SK-N-SH (cell line): ENCODE data around the gene FBXO40. TPM values are rescaled to one million over a fixed set of nuclear protein-coding genes. Genes with fewer than 3 reads are reported as not detected.

Source experiments
- CTCF ChIA-PET: fragments of 300-600, 350-600 bp; formaldehyde crosslinking; extraction: SDS; loops from one replicate; lab custom pipeline; 2021; lab: Yijun Ruan, JAX
- POLR2A ChIA-PET: fragments of 350-600 bp; sonication (Branson Sonifier 250); formaldehyde crosslinking; extraction: SDS; loops from one replicate; lab custom pipeline; 2020; ENCODE audit warnings: antibody characterized with exemption, inconsistent platforms; lab: Yijun Ruan, JAX
- DNase-seq: peaks from one replicate; pipeline ENCODE4 v3.0.0; 2012
- H2AFZ ChIP-seq: fragments of 200-600 bp; sonication (generic); 2 replicates; pipeline ENCODE4 v1.8.1; 2016; ENCODE audit warnings: antibody characterized with exemption, mild to moderate bottlenecking, low read depth
- H3F3A ChIP-seq: fragments of 200-600 bp; sonication (generic); replicated peaks from 2 replicates; pipeline ENCODE3; 2016; ENCODE audit warnings: antibody characterized with exemption, mild to moderate bottlenecking; ENCODE audit not compliant: insufficient read depth
- H3K27ac ChIP-seq, 2 experiments: fragments of 200-500 bp in 1 of 2; fragments of 200-600 bp in 1 of 2; sonication (Bioruptor generic) in 1 of 2; sonication (generic), shearing (Covaris generic) in 1 of 2; 2 replicates each; pipeline versions ENCODE4 v1.5.1 to v1.6.1; 2014 to 2016; ENCODE audit warnings: low read depth in 2 of 2, inconsistent platforms in 1 of 2, low read length in 1 of 2, mild to moderate bottlenecking in 1 of 2, mixed read lengths in 1 of 2
- H3K27me3 ChIP-seq: fragments of 200-600 bp; sonication (generic), shearing (Covaris generic); 2 replicates; pipeline ENCODE4 v1.6.1; 2016; ENCODE audit warnings: mixed run types; ENCODE audit not compliant: insufficient read depth
- H3K36me3 ChIP-seq, 2 experiments: fragments of 200-500 bp in 1 of 2; fragments of 200-600 bp in 1 of 2; sonication (Bioruptor generic) in 1 of 2; sonication (generic) in 1 of 2; replicated peaks in 1 of 2; 2 replicates each; pipeline versions ENCODE3 to v1.5.1; 2014 to 2016; ENCODE audit warnings: low read length in 1 of 2, mild to moderate bottlenecking in 1 of 2; ENCODE audit not compliant: insufficient read depth in 2 of 2, control insufficient read depth in 1 of 2
- H3K4me1 ChIP-seq, 2 experiments: fragments of 200-500 bp in 1 of 2; fragments of 200-600 bp in 1 of 2; sonication (Bioruptor generic) in 1 of 2; sonication (generic), shearing (Covaris generic) in 1 of 2; 2 replicates each; pipeline versions ENCODE4 v1.5.1 to v1.6.1; 2014 to 2016; ENCODE audit warnings: low read depth in 1 of 2, low read length in 1 of 2, mixed run types in 1 of 2; ENCODE audit not compliant: insufficient read depth in 2 of 2, control insufficient read depth in 1 of 2
- H3K4me2 ChIP-seq: fragments of 200-600 bp; sonication (generic), shearing (Covaris generic); 2 replicates; pipeline ENCODE4 v1.6.1; 2017; ENCODE audit warnings: mixed run types
- H3K4me3 ChIP-seq, 2 experiments: fragments of 200-500 bp in 1 of 2; fragments of 200-600 bp in 1 of 2; sonication (Bioruptor generic) in 1 of 2; sonication (generic), shearing (Covaris generic) in 1 of 2; 2 replicates each; pipeline versions ENCODE4 v1.5.1 to v1.8.1; 2014 to 2016; ENCODE audit warnings: low read depth in 2 of 2, inconsistent platforms in 1 of 2, low read length in 1 of 2, mild to moderate bottlenecking in 1 of 2, mixed read lengths in 1 of 2, moderate library complexity in 1 of 2
- H3K79me2 ChIP-seq: fragments of 200-600 bp; sonication (generic); 2 replicates; pipeline ENCODE4 v1.8.1; 2017; ENCODE audit warnings: mild to moderate bottlenecking; ENCODE audit not compliant: insufficient read depth
- H3K9ac ChIP-seq: fragments of 200-600 bp; sonication (generic); 2 replicates; pipeline ENCODE4 v1.6.1; 2017; ENCODE audit warnings: mixed run types
- H3K9me2 ChIP-seq: fragments of 200-600 bp; sonication (generic); 2 replicates; pipeline ENCODE4 v1.6.1; 2017; ENCODE audit warnings: mixed run types
- H3K9me3 ChIP-seq: fragments of 200-600 bp; sonication (generic); 2 replicates; pipeline ENCODE4 v1.6.1; 2017; ENCODE audit warnings: mixed run types, mild to moderate bottlenecking, moderate library complexity
- H4K20me1 ChIP-seq: fragments of 200-600 bp; sonication (generic); 2 replicates; pipeline ENCODE4 v1.6.1; 2017; ENCODE audit warnings: mild to moderate bottlenecking, mixed run types; ENCODE audit not compliant: insufficient read depth
- CHD2 ChIP-seq: fragments of 150-350 bp; IDR thresholded peaks from 2 replicates; pipeline ENCODE4 v1.6.1; 2018; ENCODE audit warnings: low read length; ENCODE audit not compliant: partially characterized antibody
- CTCF ChIP-seq: fragments of 200-600 bp; sonication (generic); IDR thresholded peaks from 2 replicates; pipeline ENCODE4 v1.6.1; 2017; ENCODE audit warnings: antibody characterized with exemption, mild to moderate bottlenecking, moderate library complexity
- ELF1 ChIP-seq: IDR thresholded peaks from 2 replicates; pipeline ENCODE4 v1.4.0; 2012
- EP300 ChIP-seq, 2 experiments: IDR thresholded peaks; 2 replicates each; pipeline versions ENCODE4 v1.4.0 to v1.6.1; 2012; ENCODE audit warnings: borderline replicate concordance in 1 of 2, low read depth in 1 of 2, low read length in 1 of 2
- FOSL2 ChIP-seq: IDR thresholded peaks from 2 replicates; pipeline ENCODE4 v1.4.0; 2012; ENCODE audit warnings: low read depth, mild to moderate bottlenecking, moderate library complexity, borderline replicate concordance
- GABPA ChIP-seq: IDR thresholded peaks from 2 replicates; pipeline ENCODE4 v1.4.0; 2012; ENCODE audit warnings: low read depth, mild to moderate bottlenecking
- GATA2 ChIP-seq: sonication (generic); formaldehyde crosslinking; IDR thresholded peaks from 2 replicates; pipeline ENCODE4 v1.5.0; 2020; ENCODE audit warnings: mild to moderate bottlenecking, missing genetic modification reagents
- IRF3 ChIP-seq: fragments of 150-350 bp; IDR thresholded peaks from 2 replicates; pipeline ENCODE4 v1.6.1; 2016; ENCODE audit warnings: mild to moderate bottlenecking, low read depth, low read length
- JUND ChIP-seq: IDR thresholded peaks from 2 replicates; pipeline ENCODE4 v1.4.0; 2012
- MEF2A ChIP-seq: IDR thresholded peaks from 2 replicates; pipeline ENCODE4 v1.4.0; 2012; ENCODE audit warnings: low read depth, borderline replicate concordance
- NFIC ChIP-seq: IDR thresholded peaks from 2 replicates; pipeline ENCODE4 v1.4.0; 2012; ENCODE audit warnings: borderline replicate concordance
- NRF1 ChIP-seq: IDR thresholded peaks from 2 replicates; pipeline ENCODE4 v1.6.1; 2012; ENCODE audit warnings: low read depth, mild to moderate bottlenecking, low read length
- PBX3 ChIP-seq: IDR thresholded peaks from 2 replicates; pipeline ENCODE4; 2012
- RCOR1 ChIP-seq: fragments of 150-350 bp; IDR thresholded peaks from 2 replicates; pipeline ENCODE4 v1.6.1; 2017; ENCODE audit warnings: antibody characterized with exemption, low read length
- REST ChIP-seq: IDR thresholded peaks from 2 replicates; pipeline ENCODE4 v1.6.1; 2012; ENCODE audit warnings: mild to moderate bottlenecking, low read depth, low read length, moderate library complexity
- RXRA ChIP-seq: IDR thresholded peaks from 2 replicates; pipeline ENCODE4 v1.4.0; 2012; ENCODE audit warnings: low read depth, mild to moderate bottlenecking, borderline replicate concordance
- SMC3 ChIP-seq: IDR thresholded peaks from 2 replicates; pipeline ENCODE4 v1.6.1; 2012; ENCODE audit warnings: low read depth, low read length, improper control_type of control experiment
- TCF12 ChIP-seq: IDR thresholded peaks from 2 replicates; pipeline ENCODE4 v1.4.0; 2012
- TEAD4 ChIP-seq: IDR thresholded peaks from 2 replicates; pipeline ENCODE4 v1.4.0; 2012; ENCODE audit warnings: mild to moderate bottlenecking, borderline replicate concordance; ENCODE audit not compliant: insufficient read depth
- USF1 ChIP-seq: IDR thresholded peaks from 2 replicates; pipeline ENCODE4 v1.4.0; 2012; ENCODE audit warnings: low read depth, borderline replicate concordance
- YY1 ChIP-seq: IDR thresholded peaks from 2 replicates; pipeline ENCODE4 v1.4.0; 2012; ENCODE audit warnings: low read depth, mild to moderate bottlenecking
- WGBS: methylation state at CpG from one replicate; pipeline ENCODE4 v1.1.6; 2017; ENCODE audit warnings: low lambda C conversion rate; 5-methylcytosine and 5-hydroxymethylcytosine counted together
- polyA plus RNA-seq, 3 experiments: library from polyadenylated mRNA; depleted of rRNA; stranded (reverse); fragments of >200 nt; gene quantifications; 2 replicates each; pipeline ENCODE4 v1.2.3, GENCODE V29; 2012

Gene FBXO40
- polyA plus RNA-seq, 1 of the 3 experiments (the other 2 are of a cell fraction) = not detected

GRCh38 chr3:121626495-121626894 lies 33.3 kb downstream of the FBXO40 start (continued):
- TF ChIP-seq PBX3 (no peak), TCF12 (no peak), ELF1 (no peak), RCOR1 (no peak)

- no peak for DNase-seq
- H3K4me3 ChIP-seq = no peak overlapping the region
- TF ChIP-seq NFIC = no peak
- TF ChIP-seq TEAD4 = no peak
- TF ChIP-seq YY1 = no peak
- no peak for TF ChIP-seq NRF1
- TF ChIP-seq RXRA = no peak
- no peak for TF ChIP-seq CTCF
- TF ChIP-seq JUND = no peak
- TF ChIP-seq CHD2 = no peak
- no peak for TF ChIP-seq ELF1
- no peak for TF ChIP-seq EP300 (IDR thresholded peaks at IDR 0.05; ENCODE audit: borderline replicate concordance in 1 of 2, low read depth in 1 of 2, low read length in 1 of 2)
- no peak for TF ChIP-seq RCOR1
- TF ChIP-seq TCF12 = no peak
- no peak for TF ChIP-seq USF1
- peaks cover 5% of the 10 kb centered on the region for H3K27me3 ChIP-seq
- no peaks in the 10 kb centered on the region for H3K9me3 ChIP-seq
- H3F3A ChIP-seq = no peaks in the 10 kb centered on the region
- H3K36me3 ChIP-seq = no peaks in the 10 kb centered on the region
- no peaks in the 10 kb centered on the region for H3K9me2 ChIP-seq
- H3K9ac ChIP-seq = no peak overlapping the region
- ChIA-PET CTCF (no interaction called here), POLR2A (no interaction called here)
- H3K27ac ChIP-seq = no peak overlapping the region
- H2AFZ ChIP-seq = no peak overlapping the region
- no peak overlapping the region for H3K4me2 ChIP-seq
- no peaks in the 10 kb centered on the region for H3K79me2 ChIP-seq
- whole genome bisulfite sequencing = 48% methylated on average over 4 of the region's 4 CpGs
- H3K4me1 ChIP-seq = no peaks in the 10 kb centered on the region
- H4K20me1 ChIP-seq = no peaks in the 10 kb centered on the region
Observed at GRCh38 chr3:121627211-121627610, 34.0 kb downstream of the FBXO40 start.

- ChIA-PET CTCF (no interaction called here), POLR2A (no interaction called here)
- no peaks in the 10 kb centered on the region for H3K9me3 ChIP-seq
- H3K79me2 ChIP-seq = no peaks in the 10 kb centered on the region
- no peaks in the 10 kb centered on the region for H3F3A ChIP-seq
- peaks cover 5% of the 10 kb centered on the region for H3K27me3 ChIP-seq
- no peak overlapping the region for H3K4me3 ChIP-seq
- H3K36me3 ChIP-seq = no peaks in the 10 kb centered on the region
- no peak overlapping the region for H3K27ac ChIP-seq
- H4K20me1 ChIP-seq = no peaks in the 10 kb centered on the region
- no peaks in the 10 kb centered on the region for H3K4me1 ChIP-seq
- no peak overlapping the region for H2AFZ ChIP-seq
- H3K9me2 ChIP-seq = no peaks in the 10 kb centered on the region
- no peak for DNase-seq
- 57% methylated on average over 1 of the region's 3 CpGs for WGBS
- H3K9ac ChIP-seq = no peak overlapping the region
- no peak overlapping the region for H3K4me2 ChIP-seq
- TF ChIP-seq GATA2 (no peak), YY1 (no peak), MEF2A (no peak), GABPA (no peak), SMC3 (no peak), CHD2 (no peak), IRF3 (no peak), FOSL2 (no peak), REST (no peak)
Observed at GRCh38 chr3:121627622-121628021, 34.4 kb downstream of the FBXO40 start.
